ENCODE measurements around the gene CCDC178.

CCDC178 gene

DNA sequence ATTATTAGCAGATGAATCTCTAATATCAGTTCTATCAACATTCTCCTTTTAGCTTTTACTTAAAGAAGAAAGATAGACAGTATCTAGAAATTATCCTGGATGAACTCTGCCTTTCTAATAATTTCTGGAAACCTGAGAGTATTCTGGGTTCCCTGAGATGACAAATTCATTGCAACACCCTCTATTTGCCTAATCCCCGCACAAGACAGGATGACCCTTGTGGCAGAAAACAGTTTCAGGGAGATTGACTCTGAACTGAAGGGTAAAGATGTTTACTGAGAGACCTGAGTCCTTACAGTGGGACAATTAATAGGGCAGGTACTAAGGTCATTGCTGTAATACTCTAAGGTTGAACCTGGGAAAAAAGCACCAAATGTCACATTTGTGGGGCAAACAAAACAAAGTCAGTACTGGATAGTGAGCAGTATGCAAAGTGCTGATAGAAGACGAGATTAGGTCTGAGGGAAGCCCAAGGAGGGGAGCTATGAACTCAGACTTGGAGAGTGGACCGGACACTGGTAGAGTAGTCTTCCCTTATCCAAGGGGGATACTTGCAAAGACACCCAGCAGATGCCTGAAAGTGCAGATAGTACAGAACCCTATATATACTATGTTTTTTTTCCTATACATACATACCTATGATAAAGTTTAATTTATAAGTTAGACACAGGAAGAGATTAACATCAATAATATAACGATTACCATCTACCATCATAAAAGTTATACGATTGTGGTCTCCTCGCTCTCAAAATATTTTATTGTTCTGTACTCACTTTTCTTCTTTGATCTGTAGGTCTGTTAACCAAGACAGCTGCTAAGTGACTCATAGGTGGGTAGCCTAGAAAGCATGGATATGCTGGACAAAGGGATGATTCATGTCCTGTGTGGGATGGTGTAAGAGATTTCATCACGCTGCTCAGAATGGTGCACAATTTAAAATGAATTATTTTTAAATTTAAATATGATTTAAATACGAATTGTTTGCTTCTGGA, 519.4 kb downstream of the CCDC178 start:
- DNase-seq (ENCODE audit: low read depth in 3 of 3, low spot score in 1 of 3) = no peak

- no peak for DNase-seq (ENCODE audit: low read depth in 3 of 3, low spot score in 1 of 3)
These were observed 520.7 kb downstream of the CCDC178 start for GRCh38 chr18:32919799-32920198.

DNA sequence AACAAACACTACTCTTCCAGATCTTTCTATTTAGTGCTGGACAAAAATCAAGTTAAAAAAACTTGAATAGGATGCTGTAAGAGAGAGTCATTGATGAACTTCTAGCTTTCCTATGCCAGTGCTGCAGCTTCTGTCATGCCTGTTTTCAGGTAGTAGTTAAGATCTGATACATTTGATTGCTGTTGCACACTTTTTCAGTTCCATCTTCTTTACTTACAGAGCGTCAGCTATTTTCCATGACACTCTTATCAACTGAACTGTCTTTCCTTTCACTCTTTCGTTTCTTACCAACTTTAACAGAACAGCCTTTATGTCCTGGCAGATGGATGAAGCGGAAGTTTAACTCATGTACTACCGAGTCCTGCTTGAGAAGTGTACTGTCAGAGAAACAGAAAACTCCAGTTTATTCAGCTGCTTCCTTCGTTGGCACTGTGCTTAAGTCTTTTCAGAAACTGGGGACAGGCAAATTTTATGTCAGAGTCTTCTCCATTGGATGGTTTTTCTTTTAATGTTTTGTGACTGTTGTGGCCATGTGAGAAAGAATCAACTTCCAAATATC, 521.8 kb downstream of the CCDC178 start:
- no peak for DNase-seq (ENCODE audit: low read depth in 3 of 3, low spot score in 1 of 3)

DNA sequence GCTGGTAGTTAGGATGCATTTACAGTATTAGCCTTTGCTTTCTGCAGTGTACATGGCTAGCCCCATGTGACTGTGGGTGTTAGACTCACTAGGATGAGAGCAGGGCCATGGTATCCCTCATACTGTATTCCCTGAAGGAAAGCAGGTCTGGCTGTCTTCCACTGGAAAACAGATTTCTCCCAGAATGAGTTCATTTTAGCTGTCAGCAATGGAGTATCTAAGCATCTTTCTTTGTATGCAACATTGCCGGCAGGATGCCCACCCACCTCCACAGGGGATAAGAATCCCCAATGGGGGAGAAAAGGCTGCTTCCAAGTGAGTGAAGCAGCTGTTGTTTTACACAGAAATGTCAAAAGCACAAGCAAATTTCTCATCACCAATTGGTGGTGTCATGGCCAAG, 525.0 kb downstream of the CCDC178 start:
- DNase-seq (ENCODE audit: low read depth in 3 of 3, low spot score in 1 of 3) = no peak

GRCh38 chr18:32911660-32912284, 528.7 kb downstream of the CCDC178 start:
- no peak for DNase-seq (ENCODE audit: low read depth in 3 of 3, low spot score in 1 of 3)

GRCh38 chr18:32910694-32911296, 529.7 kb downstream of the CCDC178 start:
- DNase-seq (ENCODE audit: low read depth in 3 of 3, low spot score in 1 of 3) = no peak

- no peak for DNase-seq (ENCODE audit: low read depth in 3 of 3, low spot score in 1 of 3)
These were observed 530.5 kb downstream of the CCDC178 start for GRCh38 chr18:32909798-32910561.

GRCh38 chr18:32908424-32908805, 532.1 kb downstream of the CCDC178 start:
- DNase-seq (ENCODE audit: low read depth in 3 of 3, low spot score in 1 of 3) = no peak

DNA sequence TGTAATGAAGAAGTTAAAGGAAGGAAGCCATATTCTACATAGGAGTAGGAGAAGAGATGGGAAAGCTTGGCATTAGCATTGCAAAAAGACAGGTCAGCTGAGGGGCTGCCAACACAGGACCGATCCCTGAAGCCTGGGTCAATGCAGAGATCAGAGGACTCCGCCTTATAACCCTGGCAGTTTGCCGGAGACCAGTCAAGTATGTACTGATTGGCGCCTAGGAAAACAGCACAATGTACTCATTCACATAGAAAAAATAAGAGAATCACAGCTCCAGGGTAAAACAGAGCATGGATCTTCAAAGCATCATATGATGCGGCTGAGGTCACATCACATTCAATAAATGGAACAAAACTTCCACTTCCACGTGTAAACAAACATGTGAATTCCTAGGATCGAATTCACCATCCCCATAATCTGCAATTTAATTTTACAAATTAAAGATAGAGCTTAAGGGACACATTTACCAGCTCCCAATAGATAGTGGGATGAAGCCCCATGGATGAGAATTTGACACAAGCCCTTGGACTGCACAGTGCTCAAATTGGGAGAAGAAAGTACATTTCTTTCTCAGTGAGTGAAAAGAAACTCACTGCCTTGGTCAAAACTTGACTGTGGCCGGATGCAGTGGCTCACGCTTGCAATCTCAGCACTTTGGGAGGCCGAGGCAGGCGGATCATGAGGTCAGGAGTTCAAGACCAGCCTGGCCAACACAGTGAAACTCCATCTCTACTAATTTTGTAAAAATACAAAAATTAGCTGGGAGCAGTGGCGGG, 532.7 kb downstream of the CCDC178 start:
- no peak for DNase-seq (ENCODE audit: low read depth in 3 of 3, low spot score in 1 of 3)

- DNase-seq (ENCODE audit: low read depth in 3 of 3, low spot score in 1 of 3) = no peak
These were observed 533.3 kb downstream of the CCDC178 start for GRCh38 chr18:32907311-32907585.

- DNase-seq (ENCODE audit: low read depth in 3 of 3, low spot score in 1 of 3) = no peak
These were observed 533.8 kb downstream of the CCDC178 start for GRCh38 chr18:32906506-32907310.

GRCh38 chr18:32905651-32906050, 534.9 kb downstream of the CCDC178 start:
- no peak for DNase-seq (ENCODE audit: low read depth in 3 of 3, low spot score in 1 of 3)

- no peak for DNase-seq (ENCODE audit: low read depth in 3 of 3, low spot score in 1 of 3)
These were observed 537.8 kb downstream of the CCDC178 start for GRCh38 chr18:32902568-32903330.

DNA sequence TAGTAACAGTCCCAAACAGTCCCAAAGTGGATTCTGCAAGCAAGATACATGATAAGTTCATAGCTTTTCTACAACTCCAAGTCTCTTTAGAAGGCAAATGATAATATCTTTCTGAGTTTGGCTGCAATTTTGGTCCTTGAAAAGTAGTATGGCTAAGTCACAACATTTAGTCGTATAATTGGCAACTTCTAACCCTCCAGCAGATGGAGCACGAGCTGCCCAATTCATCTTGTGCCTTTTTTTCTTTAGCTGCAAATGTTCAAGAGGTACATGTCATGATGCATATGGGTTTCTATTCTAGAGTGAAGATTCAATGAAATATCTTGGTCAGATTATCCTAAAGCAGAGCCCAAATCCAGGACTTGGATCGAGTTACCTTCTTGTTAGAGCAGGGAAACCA, 540.7 kb downstream of the CCDC178 start:
- DNase-seq (ENCODE audit: low read depth in 3 of 3, low spot score in 1 of 3) = no peak

GRCh38 chr18:32896776-32897547, 543.6 kb downstream of the CCDC178 start:
- DNase-seq (ENCODE audit: low read depth in 3 of 3, low spot score in 1 of 3) = no peak

- no peak for DNase-seq (ENCODE audit: low read depth in 3 of 3, low spot score in 1 of 3)
These were observed 546.6 kb downstream of the CCDC178 start for GRCh38 chr18:32893915-32894314.

DNA sequence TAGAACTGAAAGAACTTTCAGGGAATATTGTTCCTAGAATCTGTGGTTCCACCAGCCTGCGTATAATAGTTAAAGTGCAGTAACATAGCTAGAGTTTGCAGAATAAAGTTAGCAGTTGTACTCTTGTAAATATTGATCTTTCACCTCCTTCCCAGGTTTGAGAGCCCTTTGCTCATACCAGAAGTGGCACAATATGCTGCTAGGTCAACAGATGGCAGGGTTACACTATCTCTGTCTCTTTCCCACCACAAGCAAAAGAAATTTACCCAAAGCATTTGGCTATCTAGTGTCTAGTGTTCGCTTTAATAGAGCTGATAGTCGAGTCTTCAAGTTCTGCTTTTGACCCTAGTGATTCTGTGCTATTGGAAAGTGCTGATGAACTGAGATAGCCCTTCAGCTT, 548.7 kb downstream of the CCDC178 start:
- no peak for DNase-seq (ENCODE audit: low read depth in 3 of 3, low spot score in 1 of 3)

DNA sequence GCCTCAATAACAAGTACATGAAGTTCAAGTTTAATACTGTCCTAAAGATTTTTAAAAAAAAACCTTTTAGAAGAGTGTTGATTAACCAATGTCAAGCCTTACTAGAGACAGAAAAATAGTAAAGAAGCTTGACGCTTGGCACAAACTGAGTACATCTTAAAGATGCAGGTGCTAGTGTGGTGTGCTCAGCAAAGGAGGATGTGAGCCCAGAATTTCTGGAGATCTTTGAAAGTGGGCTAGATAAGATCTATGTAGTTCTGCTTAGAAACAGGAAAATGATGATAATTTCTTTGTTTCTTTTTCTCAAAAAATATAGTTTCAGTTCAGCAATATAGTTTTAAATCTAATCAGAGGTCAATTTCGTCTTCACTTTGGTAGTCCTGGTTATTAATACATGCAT, 549.4 kb downstream of the CCDC178 start:
- DNase-seq (ENCODE audit: low read depth in 3 of 3, low spot score in 1 of 3) = no peak
